Upper lobe of left lung (tissue), 6 donors: ENCODE data around the gene VKORC1. TPM values are rescaled to one million over a fixed set of nuclear protein-coding genes. Genes with fewer than 3 reads are reported as not detected.

Experiments used
- ATAC-seq, 2 donors: fragments of 200-7000 bp; cut with Tn5 transposase; one replicate each; pipeline ENCODE4 v1.9.1; 2022; ENCODE audit warnings: mild to moderate bottlenecking in 2 of 2, moderate library complexity in 2 of 2; ENCODE audit not compliant: low FRiP score in 2 of 2
- DNase-seq, 2 donors: peaks; one replicate each; pipeline ENCODE4 v3.0.0-alpha.2; 2019 to 2020
- H3K27ac ChIP-seq, 4 donors: fragments of 200-600 bp; sonication (generic); one replicate each; pipeline ENCODE4 v1.5.1; 2016 to 2019
- H3K27me3 ChIP-seq, 4 donors: fragments of 200-600 bp; sonication (generic); one replicate each; pipeline ENCODE4 v1.5.1; 2017 to 2019
- H3K36me3 ChIP-seq, 4 donors: fragments of 200-600 bp; sonication (generic); one replicate each; pipeline ENCODE4 v1.5.1; 2016 to 2019
- H3K4me1 ChIP-seq, 4 donors: fragments of 200-600 bp; sonication (generic); one replicate each; pipeline ENCODE4 v1.5.1; 2018 to 2019
- H3K4me3 ChIP-seq, 4 donors: fragments of 200-600 bp; sonication (generic); one replicate each; pipeline ENCODE4 v1.5.1; 2017 to 2019; ENCODE audit warnings: mild to moderate bottlenecking in 2 of 4, moderate library complexity in 1 of 4
- H3K9me3 ChIP-seq, 4 donors: fragments of 200-600 bp; sonication (generic); one replicate each; pipeline ENCODE4 v1.5.1; 2018 to 2019
- EP300 ChIP-seq, 4 donors: sonication (generic); formaldehyde crosslinking; IDR thresholded peaks; one replicate each; pipeline ENCODE4 v1.5.1; 2017; ENCODE audit warnings: antibody characterized with exemption in 4 of 4, control low read depth in 2 of 4
- POLR2A ChIP-seq, 4 donors: fragments of 450-650 bp; IDR thresholded peaks; one replicate each; pipeline ENCODE4 v1.5.1; 2016 to 2017; ENCODE audit warnings: antibody characterized with exemption in 4 of 4, mild to moderate bottlenecking in 2 of 4
- POLR2AphosphoS5 ChIP-seq, 2 donors: sonication (generic); formaldehyde crosslinking; IDR thresholded peaks; one replicate each; pipeline ENCODE4 v1.5.1; 2017; ENCODE audit warnings: antibody characterized with exemption in 2 of 2
- WGBS, 2 donors: methylation state at CpG; one replicate each; pipeline ENCODE4 v1.1.5; 2017 to 2018; 5-methylcytosine and 5-hydroxymethylcytosine counted together
- total RNA-seq, 6 donors: library from RNA; depleted of rRNA in 4 of 6; stranded (reverse); fragments of >200 nt in 4 of 6; gene quantifications; one replicate each; pipeline versions ENCODE4 v1.1.0 to v1.2.1, GENCODE V29; 2016 to 2021
- TF ChIP-seq, protein P1 (sequence below), 6 experiments: fragments of 450-650 bp in 4 of 6; fragments of 200-600 bp in 2 of 6; sonication (generic) in 2 of 6; IDR thresholded peaks; one replicate each; pipeline ENCODE4 v1.5.1; 2016 to 2019; ENCODE audit warnings: antibody characterized with exemption in 6 of 6
- donor health status: DM: no; HTN: no; CAD: no; lungs with moderate emphysema.
- donor health status: DM: no; HTN: yes; CAD: no; lungs with severe emphysema.

The VKORC1 gene
- total RNA-seq, 6 donors from 2014 or later = 37.7 to 105 (median 61.4) TPM

DNA sequence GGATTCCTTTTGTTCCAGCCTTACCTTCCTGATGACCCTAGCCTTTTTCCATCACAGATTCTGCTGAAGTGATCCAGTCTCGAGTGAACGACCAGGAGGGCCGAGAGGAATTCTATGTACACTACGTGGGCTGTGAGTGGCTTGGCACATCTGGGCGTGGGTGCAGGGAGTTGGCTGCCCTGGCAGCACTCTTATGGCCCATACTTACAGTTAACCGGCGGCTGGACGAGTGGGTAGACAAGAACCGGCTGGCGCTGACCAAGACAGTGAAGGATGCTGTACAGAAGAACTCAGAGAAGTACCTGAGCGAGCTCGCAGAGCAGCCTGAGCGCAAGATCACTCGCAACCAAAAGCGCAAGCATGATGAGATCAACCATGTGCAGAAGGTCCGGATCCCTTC is 25.5 kb upstream of the VKORC1 start:
- TF ChIP-seq, protein P1, sequence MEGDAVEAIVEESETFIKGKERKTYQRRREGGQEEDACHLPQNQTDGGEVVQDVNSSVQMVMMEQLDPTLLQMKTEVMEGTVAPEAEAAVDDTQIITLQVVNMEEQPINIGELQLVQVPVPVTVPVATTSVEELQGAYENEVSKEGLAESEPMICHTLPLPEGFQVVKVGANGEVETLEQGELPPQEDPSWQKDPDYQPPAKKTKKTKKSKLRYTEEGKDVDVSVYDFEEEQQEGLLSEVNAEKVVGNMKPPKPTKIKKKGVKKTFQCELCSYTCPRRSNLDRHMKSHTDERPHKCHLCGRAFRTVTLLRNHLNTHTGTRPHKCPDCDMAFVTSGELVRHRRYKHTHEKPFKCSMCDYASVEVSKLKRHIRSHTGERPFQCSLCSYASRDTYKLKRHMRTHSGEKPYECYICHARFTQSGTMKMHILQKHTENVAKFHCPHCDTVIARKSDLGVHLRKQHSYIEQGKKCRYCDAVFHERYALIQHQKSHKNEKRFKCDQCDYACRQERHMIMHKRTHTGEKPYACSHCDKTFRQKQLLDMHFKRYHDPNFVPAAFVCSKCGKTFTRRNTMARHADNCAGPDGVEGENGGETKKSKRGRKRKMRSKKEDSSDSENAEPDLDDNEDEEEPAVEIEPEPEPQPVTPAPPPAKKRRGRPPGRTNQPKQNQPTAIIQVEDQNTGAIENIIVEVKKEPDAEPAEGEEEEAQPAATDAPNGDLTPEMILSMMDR (IDR thresholded peaks at IDR 0.05) = no peak
- no peak for TF ChIP-seq EP300 (IDR thresholded peaks at IDR 0.05)
- no peak for TF ChIP-seq POLR2A (IDR thresholded peaks at IDR 0.05)
- TF ChIP-seq POLR2AphosphoS5 (IDR thresholded peaks at IDR 0.05) = no peak
- Histone ChIP-seq H3K36me3 (peaks cover 18 to 63% (median 34%) of the 10 kb centered on the region in 4 donors), H3K4me3 (no peak overlapping the region), H3K4me1 (peaks cover 21 to 28% (median 22%) of the 10 kb centered on the region in 4 donors), H3K27ac (peak overlapping the region; percentile 16 to 97 (median 96)), H3K9me3 (no peaks in the 10 kb centered on the region), H3K27me3 (no peaks in the 10 kb centered on the region)
- 74 to 90% methylated on average over 16 of the region's 16 CpGs for WGBS, 2 donors
- DNase-seq = peak in 1 of 2 donors; percentile 28
- no peak for ATAC-seq

DNA sequence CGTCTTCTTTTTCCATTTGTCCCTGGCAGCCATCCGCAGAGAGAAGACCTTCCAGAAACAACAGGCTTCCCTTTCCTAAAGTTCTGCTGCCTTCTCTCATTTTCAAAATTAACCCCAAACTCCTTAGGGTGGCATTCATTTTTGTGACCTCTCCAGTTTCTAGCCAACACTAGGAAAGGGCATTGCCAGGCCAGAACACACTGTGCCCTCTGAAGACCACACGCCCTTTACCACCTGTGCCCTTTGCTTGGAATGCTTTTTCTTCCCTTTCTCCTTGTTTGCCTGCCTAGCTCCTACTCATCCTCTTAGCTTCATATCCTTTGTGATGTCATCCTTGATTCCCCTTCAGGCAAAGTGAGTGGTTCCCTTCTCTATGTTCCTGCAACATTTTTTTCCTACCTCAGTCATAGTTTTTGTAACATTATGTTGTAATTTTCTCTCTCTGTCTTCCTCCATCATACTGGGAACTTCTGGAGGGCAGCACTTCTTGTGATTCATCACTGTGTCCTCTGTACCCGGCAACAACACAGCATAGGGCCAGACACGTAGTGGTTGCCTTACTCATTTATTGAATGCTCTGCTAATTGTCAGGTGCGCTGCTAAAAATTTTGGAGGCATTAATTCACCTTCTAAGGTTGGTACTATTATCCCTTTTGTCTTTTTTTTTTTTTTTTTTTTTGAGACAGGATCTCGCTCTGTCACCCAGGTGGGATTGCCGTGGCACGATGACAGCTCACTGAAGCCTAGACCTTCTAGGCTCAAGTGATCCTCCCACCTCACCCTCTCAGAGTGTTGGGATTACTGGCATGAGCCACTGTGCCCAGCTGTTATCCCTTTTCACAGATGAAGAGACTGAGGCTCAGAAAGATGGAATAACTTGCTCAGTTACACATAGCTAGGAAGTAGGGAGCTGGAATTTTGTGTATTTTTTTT is 23.9 kb upstream of the VKORC1 start:
- peaks cover 21 to 41% (median 28%) of the 10 kb centered on the region in 4 donors for H3K4me1 ChIP-seq
- H3K27ac ChIP-seq = peak overlapping the region; percentile 95 to 97 (median 97)
- peaks cover 18 to 47% (median 31%) of the 10 kb centered on the region in 4 donors for H3K36me3 ChIP-seq
- ATAC-seq (peak; percentile 13 to 23), DNase-seq (peak in 1 of 2 donors; percentile 63)
- 55 to 57% methylated on average over 9 of the region's 9 CpGs for WGBS, 2 donors
- peak in 1 of 2 donors; percentile 67 for TF ChIP-seq POLR2AphosphoS5 (IDR thresholded peaks at IDR 0.05)
- TF ChIP-seq POLR2A (IDR thresholded peaks at IDR 0.05) = peak in 1 of 4 donors; percentile 32
- TF ChIP-seq EP300 (IDR thresholded peaks at IDR 0.05) = peak in 2 of 4 donors; percentile 7 to 50
- TF ChIP-seq, protein P1 (IDR thresholded peaks at IDR 0.05) = no peak
- H3K9me3 ChIP-seq = no peaks in the 10 kb centered on the region
- H3K4me3 ChIP-seq = peak overlapping the region; percentile 69 to 98 (median 78)
- H3K27me3 ChIP-seq = no peaks in the 10 kb centered on the region

DNA sequence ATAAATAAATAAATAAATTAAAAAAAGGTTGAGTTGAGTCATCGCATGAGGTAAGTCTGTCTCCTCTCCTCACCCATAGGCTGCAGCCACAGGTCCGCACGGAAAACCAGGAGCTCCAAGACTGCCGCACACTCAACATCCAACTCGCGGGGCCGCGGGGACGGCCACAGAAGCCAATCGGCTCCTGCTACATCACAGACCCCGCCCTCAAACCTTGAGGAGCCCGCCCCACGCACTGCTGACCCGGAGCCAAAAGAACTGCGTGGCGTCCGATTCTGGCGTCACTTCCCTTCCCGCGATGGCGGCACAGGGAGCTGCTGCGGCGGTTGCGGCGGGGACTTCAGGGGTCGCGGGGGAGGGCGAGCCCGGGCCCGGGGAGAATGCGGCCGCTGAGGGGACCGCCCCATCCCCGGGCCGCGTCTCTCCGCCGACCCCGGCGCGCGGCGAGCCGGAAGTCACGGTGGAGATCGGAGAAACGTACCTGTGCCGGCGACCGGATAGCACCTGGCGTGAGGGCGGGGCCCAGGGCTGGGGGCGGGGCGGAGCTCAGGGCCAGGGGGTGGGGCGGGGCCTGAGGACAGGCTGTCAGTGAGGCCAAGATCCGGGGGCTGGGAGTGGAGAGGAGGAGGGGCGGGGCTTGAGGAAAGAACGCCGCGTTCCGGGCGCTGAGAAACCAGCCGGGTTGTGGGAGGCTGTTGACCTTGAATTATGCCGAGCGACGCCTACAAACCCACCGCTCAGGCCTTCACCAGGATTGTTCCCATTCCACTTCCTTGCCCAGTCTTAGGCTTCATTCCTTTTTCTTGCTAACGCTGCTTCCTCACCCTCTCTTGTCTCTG is 23.0 kb upstream of the VKORC1 start, which contains the start of gene KAT8:
Gene KAT8, plus strand, starts transcription at position 281 of the 839 bp plus-strand sequence. Its CDS starts 18 bp downstream, at position 299.
- 0 to 1% methylated on average over 22 of the region's 68 CpGs for WGBS, 2 donors
- H3K27ac ChIP-seq = peak within 1 kb of the TSS; percentile 95 to 97 (median 97)
- H3K36me3 ChIP-seq = peaks cover 18 to 42% (median 29%) of the 10 kb centered on the region in 4 donors
- H3K4me1 ChIP-seq = peaks cover 21 to 50% (median 33%) of the 10 kb centered on the region in 4 donors
- peak; percentile 98 to 99 for DNase-seq
- TF ChIP-seq EP300 (IDR thresholded peaks at IDR 0.05) (peak in 3 of 4 donors; percentile 26 to 71 (median 46)), POLR2A (IDR thresholded peaks at IDR 0.05) (peak in 3 of 4 donors; percentile 53 to 95 (median 93)), POLR2AphosphoS5 (IDR thresholded peaks at IDR 0.05) (peak; percentile 94 to 97)
- TF ChIP-seq, protein P1 (IDR thresholded peaks at IDR 0.05) = peak in 2 of 6 experiments; percentile 7 to 16
- no peaks in the 10 kb centered on the region for H3K27me3 ChIP-seq
- no peaks in the 10 kb centered on the region for H3K9me3 ChIP-seq
- ATAC-seq = peak; percentile 96 to 98
- H3K4me3 ChIP-seq = peak within 1 kb of the TSS; percentile 69 to 98 (median 78)

DNA sequence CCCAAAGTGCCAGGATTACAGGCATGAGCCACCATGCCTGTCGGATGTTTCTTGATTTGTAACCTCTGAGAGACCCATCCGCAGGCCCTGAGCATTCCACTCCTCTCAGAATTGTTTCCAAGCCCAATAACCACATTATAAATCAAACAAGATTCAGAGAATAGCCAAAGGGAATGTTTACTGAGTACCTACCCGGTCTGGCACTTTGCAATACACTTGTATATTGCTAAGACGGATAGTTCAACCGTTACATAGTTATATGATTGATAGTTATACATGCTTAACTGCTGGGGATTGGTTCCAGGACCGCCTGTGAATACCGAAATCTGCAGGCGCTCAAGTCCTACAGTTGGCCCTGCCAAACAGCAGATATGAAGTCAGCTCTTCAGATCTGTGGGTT is 19.9 kb upstream of the VKORC1 start:
- ATAC-seq = no peak
- H3K4me3 ChIP-seq = no peak overlapping the region
- peaks cover 21 to 53% (median 28%) of the 10 kb centered on the region in 4 donors for H3K4me1 ChIP-seq
- TF ChIP-seq POLR2AphosphoS5 (IDR thresholded peaks at IDR 0.05) (no peak), EP300 (IDR thresholded peaks at IDR 0.05) (no peak), POLR2A (IDR thresholded peaks at IDR 0.05) (no peak)
- TF ChIP-seq, protein P1 (IDR thresholded peaks at IDR 0.05) = no peak
- no peak for DNase-seq
- peak overlapping the region in 3 of 4 donors; percentile 60 to 84 (median 64) for H3K27ac ChIP-seq
- 80 to 83% methylated on average over 8 of the region's 8 CpGs for WGBS, 2 donors
- no peaks in the 10 kb centered on the region for H3K27me3 ChIP-seq
- H3K36me3 ChIP-seq = peaks cover 11 to 42% (median 32%) of the 10 kb centered on the region in 4 donors
- no peaks in the 10 kb centered on the region for H3K9me3 ChIP-seq
